NT2/D1 (cell line): ENCODE data around the gene RPL12.

Experiments used
- DNase-seq: peaks from one replicate; pipeline ENCODE4 v3.0.0-alpha.2; 2011; ENCODE audit warnings: low read depth, low spot score
- H3K27me3 ChIP-seq: 2 replicates; pipeline ENCODE4 v1.6.0; 2011; ENCODE audit warnings: mild to moderate bottlenecking; ENCODE audit not compliant: insufficient read length, insufficient read depth
- H3K36me3 ChIP-seq: 2 replicates; pipeline ENCODE4 v1.6.1; 2011; ENCODE audit warnings: mild to moderate bottlenecking, low read length, mixed read lengths; ENCODE audit not compliant: insufficient read depth, insufficient read length
- H3K4me1 ChIP-seq: 2 replicates; pipeline ENCODE4 v1.5.1; 2011; ENCODE audit not compliant: insufficient read depth, insufficient read length
- H3K4me3 ChIP-seq: 2 replicates; pipeline ENCODE4 v1.5.1; 2011; ENCODE audit warnings: low read depth; ENCODE audit not compliant: insufficient read length
- H3K9ac ChIP-seq: 2 replicates; pipeline ENCODE4 v1.6.0; 2011; ENCODE audit warnings: low read depth; ENCODE audit not compliant: insufficient read length
- H3K9me3 ChIP-seq: 2 replicates; pipeline ENCODE4 v1.5.1; 2011; ENCODE audit warnings: mild to moderate bottlenecking, low read length; ENCODE audit not compliant: insufficient read depth
- SUZ12 ChIP-seq: IDR thresholded peaks from 2 replicates; pipeline ENCODE4 v1.6.1; 2011; ENCODE audit not compliant: insufficient read length, insufficient read depth; ENCODE audit errors: extremely low read depth
- YY1 ChIP-seq: IDR thresholded peaks from 2 replicates; pipeline ENCODE4 v1.6.1; 2011; ENCODE audit not compliant: insufficient read length, insufficient read depth
- ZNF274 ChIP-seq: IDR thresholded peaks from 2 replicates; pipeline ENCODE4 v1.6.1; 2011; ENCODE audit warnings: mild to moderate bottlenecking, low read depth, low read length

RPL12 gene

GRCh38 chr9:127430415-127430814, 20.8 kb downstream of the RPL12 start:
- no peak overlapping the region for H3K9ac ChIP-seq

GRCh38 chr9:127428348-127428747, 22.9 kb downstream of the RPL12 start:
- no peak for TF ChIP-seq ZNF274
- TF ChIP-seq SUZ12, result no peak
- TF ChIP-seq YY1, result no peak
- H3K36me3 ChIP-seq, result peaks cover 42% of the 10 kb centered on the region

More at GRCh38 chr9:127430415-127430814, 20.8 kb downstream of the RPL12 start:
- H3K36me3 ChIP-seq, result peaks cover 62% of the 10 kb centered on the region
- no peak for DNase-seq
- TF ChIP-seq SUZ12 (no peak), YY1 (no peak), ZNF274 (no peak)
- H3K4me1 ChIP-seq, result no peaks in the 10 kb centered on the region
- H3K4me3 ChIP-seq, result no peak overlapping the region
- no peaks in the 10 kb centered on the region for H3K9me3 ChIP-seq
- H3K27me3 ChIP-seq, result no peaks in the 10 kb centered on the region

GRCh38 chr9:127426756-127427155, 24.4 kb downstream of the RPL12 start:
- Histone ChIP-seq H3K4me1 (peaks cover 6% of the 10 kb centered on the region), H3K27me3 (no peaks in the 10 kb centered on the region), H3K9me3 (no peaks in the 10 kb centered on the region), H3K4me3 (no peak overlapping the region), H3K36me3 (peaks cover 34% of the 10 kb centered on the region), H3K9ac (no peak overlapping the region)
- DNase-seq, result no peak
- TF ChIP-seq ZNF274 (no peak), SUZ12 (no peak), YY1 (no peak)

More at GRCh38 chr9:127428348-127428747, 22.9 kb downstream of the RPL12 start:
- H3K9ac ChIP-seq, result no peak overlapping the region
- no peak overlapping the region for H3K4me3 ChIP-seq
- H3K4me1 ChIP-seq, result no peaks in the 10 kb centered on the region
- no peaks in the 10 kb centered on the region for H3K27me3 ChIP-seq
- H3K9me3 ChIP-seq, result no peaks in the 10 kb centered on the region
- DNase-seq, result no peak

GRCh38 chr9:127424676-127424999, 26.6 kb downstream of the RPL12 start:
- H3K36me3 ChIP-seq, result peaks cover 21% of the 10 kb centered on the region
- peaks cover 6% of the 10 kb centered on the region for H3K4me1 ChIP-seq
- peak overlapping the region; percentile 91 for H3K4me3 ChIP-seq
- H3K9me3 ChIP-seq, result no peaks in the 10 kb centered on the region
- no peak for TF ChIP-seq YY1
- no peak for TF ChIP-seq SUZ12
- no peak for TF ChIP-seq ZNF274
- H3K27me3 ChIP-seq, result no peaks in the 10 kb centered on the region
- no peak for DNase-seq
- peak overlapping the region; percentile 95 for H3K9ac ChIP-seq

- peak; percentile 93 for DNase-seq
- H3K27me3 ChIP-seq, result no peaks in the 10 kb centered on the region
- no peaks in the 10 kb centered on the region for H3K9me3 ChIP-seq
- peaks cover 18% of the 10 kb centered on the region for H3K36me3 ChIP-seq
- peaks cover 9% of the 10 kb centered on the region for H3K4me1 ChIP-seq
- H3K9ac ChIP-seq, result peak within 1 kb of the TSS; percentile 95
- TF ChIP-seq SUZ12 (no peak), YY1 (peak; percentile 37), ZNF274 (no peak)
- H3K4me3 ChIP-seq, result peak within 1 kb of the TSS; percentile 91
These were observed 27.1 kb downstream of the RPL12 start, which contains the start of gene ZNF79 for GRCh38 chr9:127423934-127424675. Gene ZNF79 (plus strand): TSS chr9:127424382. CDS start chr9:127424788, 406 bp downstream.

- Histone ChIP-seq H3K4me1 (peaks cover 11% of the 10 kb centered on the region), H3K9me3 (no peaks in the 10 kb centered on the region), H3K9ac (peak overlapping the region; percentile 95), H3K36me3 (peaks cover 16% of the 10 kb centered on the region), H3K4me3 (peak overlapping the region; percentile 91), H3K27me3 (no peaks in the 10 kb centered on the region)
- no peak for DNase-seq
- no peak for TF ChIP-seq SUZ12
- no peak for TF ChIP-seq ZNF274
- no peak for TF ChIP-seq YY1
These were observed 27.7 kb downstream of the RPL12 start for GRCh38 chr9:127423476-127423933.

- H3K9me3 ChIP-seq, result no peaks in the 10 kb centered on the region
- H3K9ac ChIP-seq, result peak overlapping the region; percentile 95
- peaks cover 13% of the 10 kb centered on the region for H3K4me1 ChIP-seq
- peak overlapping the region; percentile 91 for H3K4me3 ChIP-seq
- H3K36me3 ChIP-seq, result peaks cover 17% of the 10 kb centered on the region
- no peaks in the 10 kb centered on the region for H3K27me3 ChIP-seq
- TF ChIP-seq ZNF274 (no peak), YY1 (no peak), SUZ12 (no peak)
- no peak for DNase-seq
These were observed 28.4 kb downstream of the RPL12 start for GRCh38 chr9:127422787-127423186.
